Inflammatory macrophage (primary cell): Measurements from ENCODE around the gene CYBC1.
A peak's percentile ranks its signal among the peaks of the same experiment; 100 is the strongest.

Source experiments
- DNase-seq, 2 donors: peaks; one replicate each; pipeline ENCODE4 v3.0.0-alpha.2; 2020 to 2022
- total RNA-seq, 18 experiments: gene quantifications; one replicate each; lab custom pipeline; 2026; ENCODE audit warnings: mixed read lengths in 6 of 18, inconsistent platforms in 2 of 18; lab: John Stamatoyannopoulos, UW

The CYBC1 gene
- 38.3 to 133 (median 85.5) reads per million in 18 experiments for total RNA-seq

GRCh38 chr17:82450357-82451106 lies at the start of gene CYBC1:
Gene CYBC1, minus strand, starts transcription at chr17:82450752. Its CDS starts 1,498 bp downstream, at chr17:82449254.
- peak; percentile 96 to 97 for DNase-seq

- peak; percentile 15 to 18 for DNase-seq
Observed at GRCh38 chr17:82497483-82498405, 47.2 kb upstream of the CYBC1 start.

- DNase-seq = peak; percentile 91 to 97
Observed at GRCh38 chr17:82496529-82497434, 46.2 kb upstream of the CYBC1 start.

- DNase-seq = no peak
Observed at GRCh38 chr17:82495844-82496528, 45.4 kb upstream of the CYBC1 start.

- peak; percentile 91 for DNase-seq
Observed at GRCh38 chr17:82494236-82495055, 43.9 kb upstream of the CYBC1 start.

GRCh38 chr17:82493226-82493781 lies 42.8 kb upstream of the CYBC1 start:
- no peak for DNase-seq

- no peak for DNase-seq
Observed at GRCh38 chr17:82492643-82493225, 42.2 kb upstream of the CYBC1 start.

GRCh38 chr17:82491533-82491932 lies 41.0 kb upstream of the CYBC1 start:
- DNase-seq = no peak

GRCh38 chr17:82491196-82491530 lies 40.6 kb upstream of the CYBC1 start:
- DNase-seq = no peak

- no peak for DNase-seq
Observed at GRCh38 chr17:82490512-82491195, 40.1 kb upstream of the CYBC1 start.

GRCh38 chr17:82489851-82490511 lies 39.4 kb upstream of the CYBC1 start:
- DNase-seq = no peak

- DNase-seq = no peak
Observed at GRCh38 chr17:82489117-82489516, 38.6 kb upstream of the CYBC1 start.

GRCh38 chr17:82487910-82488309 lies 37.4 kb upstream of the CYBC1 start:
- no peak for DNase-seq

GRCh38 chr17:82486231-82487094 lies 35.9 kb upstream of the CYBC1 start:
- DNase-seq = no peak

GRCh38 chr17:82483836-82484235 lies 33.3 kb upstream of the CYBC1 start:
- DNase-seq = no peak

- no peak for DNase-seq
Observed at GRCh38 chr17:82483204-82483660, 32.7 kb upstream of the CYBC1 start.

GRCh38 chr17:82480318-82480717 lies 29.8 kb upstream of the CYBC1 start:
- DNase-seq = no peak

- no peak for DNase-seq
Observed at GRCh38 chr17:82479602-82480001, 29.1 kb upstream of the CYBC1 start.
